Activated CD8-positive, alpha-beta memory T cell treated with anti-CD3 and anti-CD28 coated beads for 24 hours (primary cell): ENCODE results near the gene C5AR2.
"Not testable (repeated sequence)": the region's sequence is repeated elsewhere in the genome, so short reads cannot be mapped to it uniquely, and the experiment has no call there.

Source experiments
- DNase-seq: peaks from one replicate; pipeline ENCODE4 v3.0.0-alpha.2; 2020

The C5AR2 gene

DNA sequence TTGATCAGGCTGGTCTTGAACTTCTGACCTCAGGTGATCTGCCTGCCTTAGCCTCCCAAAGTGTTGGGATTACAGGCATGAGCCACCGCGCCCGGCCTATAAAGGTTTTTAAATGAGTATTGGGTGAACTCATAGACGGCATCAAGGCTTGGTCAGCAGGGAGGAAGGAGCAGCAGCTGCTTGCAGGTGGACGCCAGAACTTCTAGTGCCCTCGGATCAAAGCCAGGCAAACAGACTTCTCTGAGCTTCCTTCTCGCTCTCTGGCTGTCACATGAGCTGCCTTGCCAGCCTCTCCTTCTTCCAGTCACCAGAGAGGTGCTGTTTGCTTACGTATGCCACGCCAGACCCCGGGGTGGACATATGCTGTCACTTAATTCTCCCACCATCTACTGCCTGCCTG, 33.5 kb downstream of the C5AR2 start:
- not testable (repeated sequence) for DNase-seq

DNA sequence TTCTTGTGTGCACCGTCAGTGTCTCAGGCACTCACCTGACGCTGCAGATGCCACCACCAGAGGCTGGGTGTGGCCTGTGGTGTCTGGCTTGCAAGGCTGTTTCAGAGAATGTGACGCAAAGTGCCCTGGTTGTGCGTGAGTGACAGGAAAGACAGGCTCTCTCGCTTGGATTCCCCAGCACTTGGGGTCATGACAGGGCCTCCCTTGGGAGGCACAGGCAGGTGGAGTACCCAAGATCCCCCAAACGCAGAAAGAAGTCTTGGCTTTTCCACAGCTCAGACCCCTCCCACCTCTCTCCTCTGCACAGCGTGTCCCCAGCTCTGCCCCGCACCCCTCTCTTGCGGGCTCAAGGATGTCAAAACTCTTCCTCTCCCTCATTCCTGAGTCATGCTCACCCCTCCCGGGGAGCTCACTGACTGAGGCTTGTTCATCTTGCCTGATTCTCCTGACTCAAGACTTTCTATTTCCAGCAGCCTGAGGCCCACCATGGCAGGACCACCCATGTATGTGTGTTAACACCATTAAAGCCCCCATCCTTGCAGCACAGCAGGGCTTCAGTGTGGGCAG, 38.2 kb downstream of the C5AR2 start:
- DNase-seq: no peak

DNA sequence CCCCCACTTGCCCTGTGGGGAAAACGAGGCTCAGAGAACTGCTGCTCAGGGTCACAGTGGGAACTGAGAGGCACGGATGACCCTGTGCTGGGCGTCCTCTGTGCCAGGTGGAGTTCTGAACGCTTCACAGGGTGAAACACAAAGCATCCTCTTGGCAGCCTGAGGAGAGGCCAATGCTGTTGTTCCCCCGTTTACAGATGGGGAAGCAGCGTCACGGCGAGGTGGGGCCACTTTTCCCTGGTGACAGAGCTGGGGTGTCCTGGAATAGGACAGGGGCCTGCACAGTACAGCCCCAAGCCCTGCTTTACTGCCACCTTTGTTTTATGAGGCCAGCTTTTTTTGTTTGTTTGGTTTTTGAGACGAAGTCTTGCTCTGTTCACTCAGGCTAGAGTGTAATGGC, 39.3 kb downstream of the C5AR2 start:
- DNase-seq: no peak

DNA sequence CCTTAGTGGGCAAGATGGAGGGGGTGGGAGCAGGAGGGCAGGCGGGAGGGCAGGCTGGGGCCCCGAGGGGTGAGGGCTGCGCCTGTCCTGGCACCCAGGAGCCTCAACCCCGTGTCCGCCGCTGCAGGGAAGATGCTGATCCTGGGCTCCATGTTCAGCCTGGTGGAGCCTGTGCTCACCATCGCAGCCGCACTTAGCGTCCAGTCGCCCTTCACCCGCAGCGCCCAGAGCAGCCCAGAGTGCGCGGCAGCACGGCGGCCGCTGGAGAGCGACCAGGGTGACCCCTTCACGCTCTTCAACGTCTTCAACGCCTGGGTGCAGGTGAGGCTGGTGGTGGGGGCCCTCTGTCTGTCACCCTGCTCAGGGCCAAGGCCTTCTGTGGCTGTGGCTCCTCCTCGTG, 40.6 kb downstream of the C5AR2 start:
- DNase-seq: no peak

DNA sequence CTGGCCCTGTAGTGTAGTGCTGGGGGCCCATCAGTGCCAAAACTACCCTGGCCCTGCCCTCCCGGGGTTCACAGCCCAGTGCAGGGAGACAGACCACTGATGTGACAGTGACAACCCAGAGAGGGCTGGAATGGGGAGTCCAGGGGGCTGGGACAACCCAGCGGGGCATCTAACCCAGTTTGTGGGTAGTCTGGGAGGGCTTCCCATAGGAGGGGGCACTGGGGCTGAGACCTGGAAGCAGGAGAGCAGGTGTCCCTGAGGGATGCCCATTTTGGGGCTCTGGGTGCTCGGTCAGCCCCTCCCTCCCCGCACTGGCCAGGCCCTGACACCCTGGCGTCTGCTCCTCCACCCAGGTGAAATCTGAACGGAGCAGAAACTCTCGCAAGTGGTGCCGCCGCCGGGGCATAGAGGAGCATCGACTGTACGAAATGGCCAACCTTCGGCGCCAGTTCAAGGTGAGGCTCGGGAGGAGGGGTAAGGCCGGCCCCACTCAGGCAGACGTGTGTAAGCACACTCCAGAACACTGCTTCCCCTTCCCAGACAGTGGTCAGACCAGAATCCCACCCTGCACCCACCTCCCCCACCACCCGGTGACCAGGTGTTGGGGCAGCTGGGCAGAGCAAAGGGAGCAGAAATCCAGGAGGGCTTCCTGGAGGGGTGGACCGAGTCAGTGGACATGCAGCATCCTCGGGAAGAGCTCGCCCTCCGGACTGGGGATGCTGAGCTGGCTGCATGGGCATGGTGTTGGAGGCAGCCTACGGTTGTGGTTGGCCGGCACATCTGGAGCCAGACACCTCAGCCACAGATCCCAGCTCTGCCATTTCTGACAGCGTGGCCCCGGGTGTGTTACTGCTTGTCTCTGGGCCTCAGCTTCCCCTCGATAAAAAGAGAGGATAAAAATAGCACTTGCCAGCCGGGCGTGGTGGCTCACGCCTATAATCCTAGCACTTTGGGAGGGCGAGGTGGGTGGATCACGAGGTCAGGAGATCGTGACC, 41.6 kb downstream of the C5AR2 start:
- no peak for DNase-seq

DNA sequence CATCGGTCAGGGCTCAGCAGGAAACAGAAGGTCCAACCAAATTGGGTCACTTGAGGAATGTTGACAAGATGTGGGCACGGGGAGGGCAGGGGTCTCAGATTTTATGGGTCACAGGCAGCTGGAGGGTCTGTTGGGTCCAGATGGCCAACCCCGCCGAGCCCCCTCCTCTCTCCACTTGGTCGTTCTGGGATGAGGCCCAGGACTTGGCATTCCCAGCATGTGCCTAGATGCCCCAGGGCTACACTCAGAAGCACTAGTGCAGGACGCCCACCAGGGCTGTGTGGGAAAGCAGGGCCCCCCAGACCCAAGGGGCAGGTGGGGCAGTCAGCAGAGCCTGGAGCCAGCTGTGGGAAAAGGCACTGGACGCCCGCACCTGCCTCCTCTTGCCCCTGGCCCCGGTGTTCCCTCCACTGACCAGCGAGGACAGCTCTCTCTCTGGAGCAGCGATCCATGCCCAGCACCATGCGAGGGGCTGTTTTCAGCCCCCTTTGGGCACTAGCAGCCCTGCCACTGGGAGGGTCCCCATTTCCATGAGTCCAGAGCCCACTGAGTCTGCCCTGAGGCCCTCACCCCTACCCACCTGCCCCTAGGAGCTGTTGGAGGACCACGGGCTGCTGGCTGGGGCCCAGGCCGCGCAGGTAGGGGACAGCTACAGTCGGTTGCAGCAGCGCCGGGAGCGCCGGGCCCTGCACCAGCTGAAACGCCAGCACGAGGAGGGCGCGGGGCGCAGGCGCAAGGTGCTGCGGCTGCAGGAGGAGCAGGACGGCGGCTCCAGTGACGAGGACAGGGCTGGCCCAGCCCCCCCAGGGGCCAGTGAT, 43.1 kb downstream of the C5AR2 start:
- no peak for DNase-seq

DNA sequence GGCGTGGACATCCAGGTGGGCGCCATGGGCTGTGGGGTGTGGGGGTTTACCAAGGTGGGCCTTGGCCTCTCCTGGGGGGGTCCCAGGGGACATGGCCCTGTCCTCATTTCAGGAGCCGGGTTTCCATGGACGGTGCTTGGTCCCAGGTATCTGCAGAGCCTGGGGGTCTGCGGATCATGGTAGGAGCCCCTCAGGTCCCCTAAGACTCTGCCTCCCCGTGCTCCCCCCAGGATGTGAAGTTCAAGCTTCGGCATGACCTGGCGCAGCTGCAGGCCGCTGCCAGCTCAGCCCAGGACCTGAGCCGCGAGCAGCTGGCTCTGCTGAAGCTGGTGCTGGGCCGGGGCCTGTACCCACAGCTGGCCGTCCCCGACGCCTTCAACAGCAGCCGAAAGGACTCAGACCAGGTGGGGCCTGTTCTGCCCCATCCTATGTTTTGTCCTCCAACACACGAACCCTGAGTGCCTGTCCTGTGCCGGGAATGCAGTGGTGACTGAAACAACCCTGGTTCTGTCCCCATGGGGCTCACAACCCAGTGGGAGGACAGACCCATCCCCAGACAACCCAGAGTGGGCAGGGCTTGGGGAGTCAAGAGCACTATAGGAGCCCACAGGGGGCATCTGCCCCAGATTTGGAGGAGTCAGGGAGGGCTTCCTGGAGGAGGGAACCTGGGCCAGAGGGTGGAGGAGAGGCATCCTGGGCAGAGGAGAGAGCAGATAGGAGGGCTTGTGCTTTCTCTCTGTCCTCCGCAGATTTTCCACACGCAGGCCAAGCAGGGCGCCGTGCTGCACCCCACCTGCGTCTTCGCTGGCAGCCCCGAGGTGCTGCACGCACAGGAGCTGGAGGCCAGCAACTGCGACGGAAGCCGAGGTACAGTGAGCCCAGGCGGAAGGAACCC, 44.0 kb downstream of the C5AR2 start:
- DNase-seq: no peak

DNA sequence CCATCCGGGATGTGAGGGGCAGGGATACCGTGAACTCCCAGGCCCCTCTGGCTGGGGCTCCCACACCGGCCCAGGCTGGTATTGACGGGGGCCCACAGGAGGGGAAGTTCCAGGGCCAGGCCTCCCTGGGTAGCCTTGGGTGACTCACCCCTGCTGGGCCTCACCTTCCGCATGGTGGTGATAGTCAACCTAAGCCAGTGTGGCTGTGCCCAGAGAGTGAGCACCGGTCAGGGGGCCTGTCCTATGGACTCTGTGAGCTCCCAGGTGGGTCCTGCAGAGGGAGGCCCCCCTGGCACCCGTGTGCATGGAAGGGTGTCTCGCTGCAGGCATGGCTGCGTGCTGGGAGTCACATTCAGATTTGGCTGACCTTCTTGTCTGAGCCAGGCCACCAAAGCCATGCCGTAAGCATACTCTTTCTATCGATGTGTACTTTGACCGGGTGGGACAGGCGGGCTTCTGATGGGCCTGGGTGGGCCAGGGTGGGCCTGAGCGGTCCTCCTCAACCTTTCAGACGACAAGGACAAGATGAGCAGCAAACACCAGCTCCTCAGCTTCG, 44.7 kb downstream of the C5AR2 start:
- DNase-seq: no peak

DNA sequence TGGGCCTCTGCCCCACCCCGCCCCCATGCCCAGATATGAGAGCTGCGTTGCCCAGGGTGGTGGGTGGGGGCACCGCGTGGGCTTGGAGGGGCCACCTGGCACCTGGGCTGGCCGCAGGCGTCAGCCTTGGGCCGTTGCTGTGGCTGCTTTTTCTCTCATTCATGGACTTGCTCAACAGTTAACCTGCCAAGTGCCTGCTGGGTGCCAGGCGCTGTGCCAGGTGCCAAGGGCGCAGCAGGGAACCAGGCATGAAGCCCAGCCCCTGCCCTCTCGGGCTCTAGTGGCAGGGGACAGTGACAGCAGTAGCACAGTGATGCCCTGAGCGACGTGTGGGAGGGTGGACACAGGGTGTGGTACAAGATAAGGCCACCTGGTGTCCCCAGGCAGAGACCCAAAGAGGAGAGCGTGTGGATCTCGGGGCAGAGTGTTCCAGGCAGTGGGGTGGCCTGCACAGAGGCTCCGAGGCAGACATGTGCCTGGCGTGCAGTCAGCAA, 45.3 kb downstream of the C5AR2 start:
- no peak for DNase-seq

DNA sequence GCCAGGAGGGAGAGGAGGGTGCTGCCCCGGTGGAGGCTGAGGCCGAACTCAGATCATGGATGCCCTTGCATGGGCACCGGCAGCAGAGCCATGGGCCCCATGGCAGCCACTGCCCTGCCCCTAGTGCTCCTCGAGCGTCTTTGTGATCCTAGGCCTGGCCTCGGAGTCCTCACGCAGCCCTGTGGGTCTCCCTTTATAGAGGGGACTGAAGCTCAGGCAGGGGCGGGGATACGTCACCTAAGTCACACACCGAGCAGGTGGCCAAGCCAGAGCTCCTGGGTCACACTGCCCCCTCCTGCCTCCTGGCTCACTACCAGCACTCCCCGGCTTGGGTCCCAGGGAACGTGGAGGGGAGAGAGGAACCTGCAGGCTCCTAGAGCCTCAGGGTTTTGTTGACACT, 45.8 kb downstream of the C5AR2 start:
- no peak for DNase-seq

DNA sequence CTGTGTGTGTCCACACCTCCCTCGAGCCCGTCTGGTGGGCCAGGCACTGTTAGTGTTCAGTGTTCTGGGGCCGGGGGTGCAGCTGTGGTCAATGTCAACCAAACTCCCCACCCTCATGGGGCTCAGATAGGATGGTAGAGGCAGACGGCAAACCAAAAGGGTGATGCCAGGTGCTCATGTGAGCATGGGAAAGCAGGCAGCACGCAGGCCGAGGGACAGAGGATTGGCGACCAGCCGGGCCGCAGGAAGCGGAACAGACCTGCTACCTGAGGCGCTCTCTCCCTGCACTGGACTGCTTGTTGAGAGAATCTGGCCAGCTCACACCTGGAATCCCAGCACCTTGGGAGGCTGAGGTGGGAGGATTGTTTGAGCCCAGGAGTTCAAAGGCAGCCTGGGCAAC, 46.3 kb downstream of the C5AR2 start:
- DNase-seq: no peak

DNA sequence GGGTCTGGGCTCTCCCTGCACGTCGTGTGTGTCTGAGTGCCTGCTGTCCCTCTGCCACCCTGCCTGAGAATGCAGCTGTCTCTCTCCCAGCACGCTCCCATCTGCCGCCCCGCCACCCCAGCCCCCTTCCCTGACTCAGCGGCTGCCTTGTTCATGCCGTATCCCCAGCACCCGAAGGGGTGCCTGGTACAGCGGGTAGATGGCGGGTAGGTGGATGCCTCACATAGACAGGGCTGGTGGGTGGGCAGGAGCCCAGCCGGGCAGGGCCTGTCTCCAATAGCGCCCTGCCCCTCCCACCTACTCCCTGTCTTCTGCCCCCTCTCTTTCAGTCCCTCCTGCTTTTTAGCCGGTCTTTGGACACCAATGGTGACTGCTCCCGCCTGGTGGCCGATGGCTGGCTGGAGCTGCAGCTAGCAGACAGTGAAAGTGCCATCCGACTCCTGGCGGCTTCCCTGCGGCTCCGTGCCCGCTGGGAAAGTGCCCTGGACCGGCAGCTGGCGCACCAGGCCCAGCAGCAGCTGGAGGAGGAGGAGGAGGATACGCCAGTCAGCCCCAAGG, 47.5 kb downstream of the C5AR2 start:
- no peak for DNase-seq

DNA sequence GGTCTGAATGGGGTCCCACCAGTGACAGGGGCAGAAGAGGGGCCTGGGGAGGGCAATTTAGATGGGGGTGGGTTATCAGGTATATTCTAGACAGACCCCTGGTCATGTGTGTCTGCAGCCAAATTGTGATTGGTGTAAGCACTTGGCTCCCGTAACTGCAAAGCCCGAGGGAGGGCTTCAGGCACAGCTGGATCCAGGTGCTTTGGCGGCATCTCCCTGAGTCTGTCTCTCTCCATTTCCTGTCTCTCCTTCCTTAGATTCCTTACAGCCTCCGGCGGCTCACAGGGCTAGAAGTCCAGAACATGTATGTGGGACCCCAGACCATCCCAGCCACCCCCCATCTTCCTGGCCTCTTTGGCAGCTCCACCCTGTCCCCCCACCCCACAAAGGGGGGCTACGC, 48.6 kb downstream of the C5AR2 start:
- DNase-seq: no peak

DNA sequence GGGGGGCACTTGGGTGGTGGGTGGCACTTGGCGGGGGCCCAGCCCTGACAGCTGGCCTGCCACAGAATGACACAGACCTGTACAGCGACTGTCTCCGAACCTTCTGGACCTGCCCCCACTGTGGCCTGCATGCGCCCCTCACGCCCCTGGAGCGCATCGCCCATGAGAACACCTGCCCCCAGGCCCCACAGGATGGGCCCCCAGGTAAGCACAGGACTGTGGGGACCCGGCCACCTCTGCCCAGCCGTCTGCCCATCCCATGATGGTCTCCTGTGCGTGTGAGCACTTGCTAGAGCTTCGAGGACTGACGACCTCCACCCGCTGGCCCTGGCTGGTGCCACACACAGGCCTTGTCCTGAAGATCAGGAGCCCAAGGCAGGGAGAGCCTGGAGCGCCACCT, 49.1 kb downstream of the C5AR2 start:
- no peak for DNase-seq

DNA sequence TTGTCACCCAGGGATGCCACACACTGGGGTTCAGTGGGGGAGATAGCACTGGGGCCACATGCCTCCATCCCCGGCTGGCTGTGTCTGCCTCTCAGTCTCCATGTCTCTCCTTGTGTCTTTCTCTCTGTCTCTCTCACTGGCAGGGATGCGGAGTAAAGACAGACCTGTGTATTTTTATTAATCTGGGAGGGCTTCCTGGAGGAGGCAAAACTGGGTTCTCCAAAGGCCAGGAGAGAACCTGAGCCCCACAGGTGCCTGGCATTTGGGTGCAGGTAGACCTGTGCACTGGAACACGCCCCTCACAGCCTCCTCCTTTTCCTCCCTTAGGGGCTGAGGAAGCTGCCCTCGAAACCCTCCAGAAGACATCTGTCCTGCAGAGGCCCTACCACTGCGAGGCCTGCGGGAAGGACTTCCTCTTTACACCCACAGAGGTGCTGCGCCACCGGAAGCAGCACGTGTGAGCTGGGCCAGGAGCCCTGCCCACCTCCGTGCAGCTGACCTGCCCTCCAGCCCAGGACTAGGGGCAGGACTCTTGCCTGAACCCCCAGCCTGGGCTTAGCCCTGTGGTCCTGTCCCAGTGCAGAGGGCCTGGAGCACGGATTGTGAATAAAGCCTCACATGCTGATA, 49.8 kb downstream of the C5AR2 start:
- DNase-seq: peak; percentile 61

DNA sequence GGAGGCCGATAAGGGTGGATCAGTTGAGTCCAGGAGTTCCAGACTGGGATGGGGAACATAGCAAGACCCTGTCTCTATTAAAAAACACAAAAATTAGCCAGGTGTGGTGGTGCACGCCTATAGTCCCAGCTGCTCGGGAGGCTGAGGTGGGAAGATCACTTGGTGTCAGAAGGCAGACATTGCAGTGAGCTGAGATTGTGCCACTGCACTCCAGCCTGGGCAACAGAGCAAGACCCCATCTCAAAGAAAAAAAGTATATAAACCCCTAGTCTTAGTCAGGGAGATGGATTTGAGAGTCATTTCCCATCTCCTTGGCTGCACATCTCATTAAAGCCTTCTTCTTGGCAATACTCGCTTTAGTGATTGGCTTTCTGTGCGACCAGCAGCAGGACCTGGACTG, 51.9 kb downstream of the C5AR2 start:
- DNase-seq: not testable (repeated sequence)

DNA sequence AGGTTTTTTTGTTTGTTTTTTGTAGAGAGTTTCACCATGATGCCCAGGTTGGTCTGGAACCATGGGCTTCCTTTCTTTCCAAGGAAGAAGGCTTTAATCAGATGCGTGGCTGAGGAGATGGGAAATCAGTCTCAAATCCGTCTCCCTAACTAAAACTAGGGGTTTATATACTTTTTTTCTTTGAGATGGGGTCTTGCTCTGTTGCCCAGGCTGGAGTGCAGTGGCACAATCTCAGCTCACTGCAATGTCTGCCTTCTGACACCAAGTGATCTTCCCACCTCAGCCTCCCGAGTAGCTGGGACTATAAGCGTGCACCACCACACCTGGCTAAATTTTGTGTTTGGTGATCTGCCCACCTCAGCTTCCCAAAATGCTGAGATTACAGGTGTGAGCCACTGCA, 52.6 kb downstream of the C5AR2 start:
- not testable (repeated sequence) for DNase-seq

DNA sequence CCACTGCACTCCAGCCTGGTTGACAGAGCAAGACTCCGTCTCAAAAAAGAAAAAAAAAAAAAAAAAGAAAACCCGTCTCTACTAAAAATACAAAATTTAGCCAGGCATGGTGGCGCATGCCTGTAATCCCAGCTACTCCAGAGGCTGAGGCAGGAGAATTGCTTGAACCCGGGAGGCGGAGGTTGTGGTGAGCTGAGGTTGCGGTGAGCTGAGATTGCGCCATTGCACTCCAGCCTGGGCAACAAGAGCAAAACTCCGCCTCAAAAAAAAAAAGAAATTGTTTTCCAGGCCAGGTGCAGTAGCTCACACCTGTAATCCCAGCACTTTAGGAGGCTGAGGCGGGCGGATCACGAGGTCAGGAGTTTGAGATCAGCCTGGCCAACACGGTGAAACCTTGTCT, 54.6 kb downstream of the C5AR2 start:
- not testable (repeated sequence) for DNase-seq

DNA sequence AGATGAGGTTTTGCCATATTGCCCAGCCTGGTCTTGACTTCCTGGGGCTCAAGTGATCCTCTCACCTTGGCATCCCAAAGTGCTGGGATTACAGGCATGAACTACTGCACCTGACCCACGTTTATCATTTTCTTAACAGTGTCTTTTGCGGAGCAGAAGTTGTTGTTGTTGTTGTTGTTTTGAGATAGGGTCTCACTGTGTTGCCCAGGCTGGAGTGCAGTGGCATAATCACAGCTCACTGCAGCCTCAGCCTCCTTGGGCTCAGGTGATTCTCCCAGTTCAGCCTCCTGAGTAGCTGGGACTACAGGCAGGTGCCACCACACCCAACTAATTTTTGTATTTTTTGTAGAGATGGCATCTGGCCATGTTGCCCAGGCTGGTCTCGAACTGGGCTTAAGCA, 55.6 kb downstream of the C5AR2 start:
- not testable (repeated sequence) for DNase-seq

DNA sequence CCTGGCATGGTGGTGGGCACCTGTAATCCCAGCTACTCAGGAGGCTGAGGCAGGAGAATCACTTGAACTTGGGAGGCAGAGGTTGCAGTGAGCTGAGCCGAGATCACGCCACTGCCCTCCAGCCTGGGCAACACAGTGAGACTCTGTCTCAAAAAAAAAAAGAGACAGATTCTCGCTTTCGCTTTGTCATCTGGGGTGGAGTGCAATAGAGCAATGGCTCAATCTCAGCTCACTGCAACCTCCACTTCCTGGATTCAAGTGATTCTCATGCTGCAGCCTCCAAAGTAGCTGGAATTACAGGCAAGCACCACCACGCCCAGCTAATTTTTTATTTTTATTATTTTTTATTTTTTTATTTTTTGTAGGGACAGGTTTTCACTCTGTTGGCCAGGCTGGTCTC, 56.7 kb downstream of the C5AR2 start:
- DNase-seq: not testable (repeated sequence)

DNA sequence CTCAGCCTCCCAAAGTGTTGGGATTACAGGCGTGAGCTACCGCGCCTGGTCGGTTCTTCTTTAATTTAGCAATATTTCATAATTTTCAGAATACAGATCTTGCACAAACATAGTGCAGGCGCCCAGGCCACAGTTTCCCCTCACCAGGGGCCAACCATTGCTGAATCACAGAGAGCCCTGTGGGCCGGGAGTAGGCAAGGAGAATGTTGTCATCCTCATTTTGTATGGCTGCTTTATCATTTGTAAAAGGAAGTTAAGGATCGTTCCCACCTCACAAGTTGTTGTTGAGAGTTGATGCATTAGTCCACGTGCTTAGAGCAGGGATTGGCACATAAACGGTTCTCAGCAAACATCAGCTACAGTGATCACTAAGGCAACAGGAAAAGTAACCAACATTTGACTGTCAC, 57.2 kb downstream of the C5AR2 start:
- DNase-seq: no peak
